ENCODE measurements around the gene RDH13. TPM values are rescaled to one million over a fixed set of nuclear protein-coding genes. Genes with fewer than 3 reads are reported as not detected.
"Not testable (repeated sequence)": the region's sequence is repeated elsewhere in the genome, so short reads cannot be mapped to it uniquely, and the experiment has no call there.

The RDH13 gene
- total and polyA plus RNA-seq, 2 experiments from 2014 or later = 6.4 to 7.8 TPM

DNA sequence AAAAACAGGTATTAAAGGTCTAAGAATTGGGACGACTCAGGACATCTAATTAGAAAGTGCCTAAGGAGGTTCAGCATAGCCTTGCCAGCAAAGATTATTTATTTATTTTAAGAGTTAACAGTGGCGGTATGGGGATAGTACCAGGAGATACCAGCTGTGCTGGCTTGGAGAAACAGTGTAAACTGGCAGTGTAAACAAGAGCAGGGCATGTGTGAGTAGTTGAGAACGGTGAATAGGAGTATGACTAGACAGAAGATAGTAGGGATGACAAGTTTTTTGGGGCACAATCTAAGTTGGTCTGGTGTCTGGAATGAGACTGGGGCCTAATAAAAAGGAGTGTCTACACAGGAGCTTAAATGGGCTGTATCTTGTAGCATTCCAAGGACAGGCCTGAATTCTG lies 55.4 kb downstream of the RDH13 start:
- H3K4me3 ChIP-seq; H3K9ac ChIP-seq; H3K27me3 ChIP-seq (replicated peaks; ENCODE audit: insufficient read depth); H3K9me3 ChIP-seq (ENCODE audit: low read depth); H3K4me1 ChIP-seq (ENCODE audit: insufficient read depth); H3K9me2 ChIP-seq (ENCODE audit: insufficient read depth); H3F3A ChIP-seq (ENCODE audit: insufficient read depth); H3K27ac ChIP-seq; DNase-seq; H3K79me2 ChIP-seq (ENCODE audit: insufficient read depth); in situ Hi-C loops (cut with MboI); H3K4me2 ChIP-seq (ENCODE audit: unreplicated experiment); H3K36me3 ChIP-seq (ENCODE audit: low read depth); H4K20me1 ChIP-seq (ENCODE audit: insufficient read depth); H2AFZ ChIP-seq: not testable (repeated sequence)
- 36 to 44% methylated on average over 3 of the region's 3 CpGs for WGBS, 2 experiments (ENCODE audit: low coverage in 1 of 2, low lambda C conversion rate in 2 of 2, missing lambda C conversion rate in 2 of 2)

DNA sequence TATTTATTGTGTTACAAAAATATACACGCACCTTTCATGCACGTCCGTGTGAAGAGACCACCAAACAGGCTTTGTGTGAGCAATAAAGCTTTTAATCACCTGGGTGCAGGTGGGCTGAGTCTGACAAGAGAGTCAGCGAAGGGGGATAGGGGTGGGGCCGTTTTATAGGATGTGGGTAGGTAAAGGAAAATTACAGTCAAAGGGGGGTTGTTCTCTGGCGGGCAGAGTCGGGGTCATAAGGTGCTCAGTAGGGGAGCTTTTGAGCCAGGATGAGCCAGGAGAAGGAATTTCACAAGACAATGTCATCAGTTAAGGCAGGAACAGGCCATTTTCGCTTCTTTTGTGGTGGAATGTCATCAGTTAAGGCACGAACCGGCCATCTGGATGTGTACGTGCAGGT lies 56.2 kb downstream of the RDH13 start:
- H2AFZ ChIP-seq; H3K9me3 ChIP-seq (ENCODE audit: low read depth); DNase-seq; H3K79me2 ChIP-seq (ENCODE audit: insufficient read depth); H3K9me2 ChIP-seq (ENCODE audit: insufficient read depth); H3K36me3 ChIP-seq (ENCODE audit: low read depth); H3K4me3 ChIP-seq; in situ Hi-C loops (cut with MboI); H3F3A ChIP-seq (ENCODE audit: insufficient read depth); H3K27ac ChIP-seq; H3K4me2 ChIP-seq (ENCODE audit: unreplicated experiment); H3K9ac ChIP-seq; H3K27me3 ChIP-seq (replicated peaks; ENCODE audit: insufficient read depth); H3K4me1 ChIP-seq (ENCODE audit: insufficient read depth); H4K20me1 ChIP-seq (ENCODE audit: insufficient read depth): not testable (repeated sequence)
- 36 to 38% methylated on average over 11 of the region's 11 CpGs for whole genome bisulfite sequencing, 2 experiments (ENCODE audit: low coverage in 1 of 2, low lambda C conversion rate in 2 of 2, missing lambda C conversion rate in 2 of 2)

DNA sequence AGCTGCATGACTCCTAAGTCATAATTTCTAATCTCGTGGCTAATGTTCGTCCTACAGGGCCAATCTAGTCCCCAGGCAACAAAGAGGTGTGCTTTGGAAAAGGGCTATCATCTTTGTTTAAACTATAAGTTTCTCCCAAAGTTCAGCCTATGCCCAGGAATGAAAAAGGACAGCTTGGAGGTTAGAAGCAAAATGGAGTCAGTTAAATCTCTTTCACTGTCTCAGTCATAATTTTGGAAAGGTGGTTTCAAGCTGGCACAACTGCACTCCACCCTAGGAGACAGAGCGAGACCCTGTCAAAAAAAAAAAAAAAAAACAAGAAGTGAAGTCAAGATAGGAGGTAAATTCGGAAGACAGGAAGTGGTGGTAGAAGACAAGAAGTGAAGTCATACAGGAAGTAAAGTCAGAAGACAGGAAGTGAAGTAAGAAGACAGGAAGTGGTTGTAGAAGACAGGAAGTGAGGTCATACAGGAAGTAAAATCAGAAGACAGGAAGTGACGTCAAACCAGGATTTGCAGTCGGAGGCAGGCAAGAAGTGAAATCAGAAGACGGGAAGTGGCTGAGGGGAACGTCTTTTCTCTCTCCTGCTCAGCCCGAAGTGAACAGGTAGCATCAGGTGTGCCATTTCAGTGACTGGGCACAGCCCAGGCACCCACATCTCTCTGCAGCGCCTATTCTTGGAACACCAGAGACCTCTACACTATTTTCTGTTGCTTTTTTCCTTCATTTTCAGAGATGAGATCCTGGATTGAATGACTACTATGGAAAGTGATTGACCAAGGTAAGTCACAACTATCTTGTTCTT lies 57.1 kb downstream of the RDH13 start:
- H3K9me3 ChIP-seq (ENCODE audit: low read depth) = no peaks in the 10 kb centered on the region
- no peaks in the 10 kb centered on the region for H3F3A ChIP-seq (ENCODE audit: insufficient read depth)
- WGBS, 2 experiments (ENCODE audit: low coverage in 1 of 2, low lambda C conversion rate in 2 of 2, missing lambda C conversion rate in 2 of 2) = 31 to 44% methylated on average over 10 of the region's 10 CpGs
- H3K4me1 ChIP-seq (ENCODE audit: insufficient read depth) = no peaks in the 10 kb centered on the region
- H3K27me3 ChIP-seq (replicated peaks; ENCODE audit: insufficient read depth) = no peaks in the 10 kb centered on the region
- no peaks in the 10 kb centered on the region for H3K36me3 ChIP-seq (ENCODE audit: low read depth)
- H4K20me1 ChIP-seq (ENCODE audit: insufficient read depth) = no peaks in the 10 kb centered on the region
- no peak overlapping the region for H3K4me2 ChIP-seq (ENCODE audit: unreplicated experiment)
- TF ChIP-seq EZH2 (IDR thresholded peaks at IDR 0.05; ENCODE audit: insufficient read depth, poor library complexity, severe bottlenecking) = no peak
- no peak for TF ChIP-seq EZH2phosphoT487 (IDR thresholded peaks at IDR 0.05; ENCODE audit: insufficient read depth, low read depth)
- DNase-seq = peak; percentile 14
- no peaks in the 10 kb centered on the region for H3K9me2 ChIP-seq (ENCODE audit: insufficient read depth)
- no peak overlapping the region for H3K4me3 ChIP-seq
- in situ Hi-C loops (cut with MboI) = no loop called here
- H2AFZ ChIP-seq = no peak overlapping the region
- no peak overlapping the region for H3K9ac ChIP-seq
- H3K79me2 ChIP-seq (ENCODE audit: insufficient read depth) = no peaks in the 10 kb centered on the region
- H3K27ac ChIP-seq = no peak overlapping the region

DNA sequence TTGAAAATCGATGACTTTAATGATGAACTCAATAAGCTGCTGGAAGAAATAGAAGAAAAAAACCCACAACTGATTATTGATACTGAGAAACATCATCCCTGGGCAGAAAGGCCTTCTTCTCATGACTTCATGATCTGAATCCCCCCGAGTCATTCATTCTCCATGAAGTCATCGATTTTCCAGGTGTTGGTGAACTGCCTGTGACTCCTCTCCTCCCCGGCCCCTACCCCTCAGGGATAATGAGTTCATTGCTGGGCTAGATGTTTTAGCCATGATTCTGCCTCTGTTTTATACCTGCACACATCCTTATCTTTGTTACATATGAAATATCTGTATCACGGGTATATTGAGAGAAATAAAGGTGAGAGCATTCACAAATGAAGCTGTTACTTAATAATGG lies 62.2 kb downstream of the RDH13 start:
- Histone ChIP-seq H3K9me2 (ENCODE audit: insufficient read depth) (no peaks in the 10 kb centered on the region), H4K20me1 (ENCODE audit: insufficient read depth) (no peaks in the 10 kb centered on the region), H3F3A (ENCODE audit: insufficient read depth) (no peaks in the 10 kb centered on the region), H3K27ac (no peak overlapping the region), H3K79me2 (ENCODE audit: insufficient read depth) (no peaks in the 10 kb centered on the region), H3K27me3 (replicated peaks; ENCODE audit: insufficient read depth) (no peaks in the 10 kb centered on the region), H3K4me1 (ENCODE audit: insufficient read depth) (no peaks in the 10 kb centered on the region), H3K36me3 (ENCODE audit: low read depth) (no peaks in the 10 kb centered on the region), H2AFZ (no peak overlapping the region), H3K4me3 (no peak overlapping the region), H3K9me3 (ENCODE audit: low read depth) (no peaks in the 10 kb centered on the region), H3K9ac (no peak overlapping the region), H3K4me2 (ENCODE audit: unreplicated experiment) (no peak overlapping the region)
- in situ Hi-C loops (cut with MboI) = no loop called here
- 1 to 5% methylated on average over 5 of the region's 5 CpGs for WGBS, 2 experiments (ENCODE audit: low coverage in 1 of 2, low lambda C conversion rate in 2 of 2, missing lambda C conversion rate in 2 of 2)
- TF ChIP-seq EZH2 (IDR thresholded peaks at IDR 0.05; ENCODE audit: insufficient read depth, poor library complexity, severe bottlenecking) = no peak
- no peak for TF ChIP-seq EZH2phosphoT487 (IDR thresholded peaks at IDR 0.05; ENCODE audit: insufficient read depth, low read depth)
- DNase-seq = no peak

DNA sequence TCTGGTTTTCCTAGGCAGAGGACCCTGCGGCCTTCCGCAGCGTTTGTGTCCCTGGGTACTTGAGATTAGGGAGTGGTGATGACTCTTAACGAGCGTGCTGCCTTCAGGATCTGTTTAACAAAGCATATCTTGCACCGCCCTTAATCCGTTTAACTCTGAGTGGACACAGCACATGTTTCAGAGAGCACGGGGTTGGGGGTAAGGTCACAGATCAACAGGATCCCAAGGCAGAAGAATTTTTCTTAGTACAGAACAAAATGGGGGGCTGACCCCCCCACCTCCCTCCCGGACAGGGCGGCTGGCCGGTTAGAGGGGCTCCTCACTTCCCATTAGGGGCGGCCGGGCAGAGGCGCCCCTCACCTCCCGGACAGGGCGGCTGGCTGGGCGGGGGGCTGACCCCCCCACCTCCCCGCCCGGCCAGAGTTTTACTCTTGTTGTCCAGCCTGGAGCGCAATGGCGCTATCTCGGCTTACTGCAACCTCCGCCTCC lies 64.2 kb downstream of the RDH13 start:
- H4K20me1 ChIP-seq (ENCODE audit: insufficient read depth); H3K36me3 ChIP-seq (ENCODE audit: low read depth); H3K4me2 ChIP-seq (ENCODE audit: unreplicated experiment); in situ Hi-C loops (cut with MboI); DNase-seq; H2AFZ ChIP-seq; H3F3A ChIP-seq (ENCODE audit: insufficient read depth); H3K27me3 ChIP-seq (replicated peaks; ENCODE audit: insufficient read depth); H3K27ac ChIP-seq; H3K4me1 ChIP-seq (ENCODE audit: insufficient read depth); H3K9me2 ChIP-seq (ENCODE audit: insufficient read depth); H3K9me3 ChIP-seq (ENCODE audit: low read depth); H3K4me3 ChIP-seq; H3K9ac ChIP-seq; H3K79me2 ChIP-seq (ENCODE audit: insufficient read depth): not testable (repeated sequence)
- 51 to 61% methylated on average over 18 to 23 of the region's 23 CpGs for WGBS, 2 experiments (ENCODE audit: low coverage in 1 of 2, low lambda C conversion rate in 2 of 2, missing lambda C conversion rate in 2 of 2)
